ENCODE data around the gene RDX.

The RDX gene

DNA sequence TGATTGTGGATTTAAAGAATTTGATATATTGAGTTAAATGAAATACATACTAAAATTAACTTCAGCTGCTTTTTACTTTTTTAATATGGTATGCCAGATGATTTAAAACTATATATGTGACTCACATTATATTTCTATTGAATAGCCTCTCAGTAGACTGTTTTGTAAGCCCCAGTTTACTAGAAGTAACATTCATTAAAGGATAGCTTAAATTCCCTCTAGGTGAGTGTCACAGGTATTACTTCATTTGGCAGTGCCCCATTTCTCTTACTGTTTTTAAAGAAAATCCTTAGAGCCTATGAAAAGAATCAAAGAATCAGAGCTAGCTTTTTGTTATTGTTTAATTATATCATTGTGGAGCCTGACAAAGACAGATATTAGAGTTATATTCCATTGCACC, 154.6 kb downstream of the RDX start:
- no peak for DNase-seq (ENCODE audit: extremely low read depth in 1 of 2, low read depth in 1 of 2)

DNA sequence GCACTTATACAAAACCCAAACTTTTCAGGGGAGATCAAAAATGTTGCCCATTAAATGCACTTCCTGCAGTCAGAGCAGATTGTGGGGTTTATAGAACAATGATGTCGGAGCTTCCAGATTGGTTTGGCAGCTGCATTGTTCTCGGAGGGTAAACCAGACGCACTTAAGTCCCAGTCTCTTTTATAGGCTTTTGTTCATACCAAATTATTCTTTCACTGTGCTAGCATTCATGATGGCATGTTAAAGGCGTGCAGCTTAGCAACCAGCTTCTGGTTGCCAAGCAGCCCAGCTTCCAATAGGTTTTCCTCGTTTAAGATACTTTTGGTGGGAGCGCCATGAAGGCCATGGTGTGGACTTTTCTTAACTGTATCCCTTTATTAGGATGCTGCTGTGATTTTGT, 162.3 kb downstream of the RDX start:
- DNase-seq (ENCODE audit: extremely low read depth in 1 of 2, low read depth in 1 of 2), result no peak

DNA sequence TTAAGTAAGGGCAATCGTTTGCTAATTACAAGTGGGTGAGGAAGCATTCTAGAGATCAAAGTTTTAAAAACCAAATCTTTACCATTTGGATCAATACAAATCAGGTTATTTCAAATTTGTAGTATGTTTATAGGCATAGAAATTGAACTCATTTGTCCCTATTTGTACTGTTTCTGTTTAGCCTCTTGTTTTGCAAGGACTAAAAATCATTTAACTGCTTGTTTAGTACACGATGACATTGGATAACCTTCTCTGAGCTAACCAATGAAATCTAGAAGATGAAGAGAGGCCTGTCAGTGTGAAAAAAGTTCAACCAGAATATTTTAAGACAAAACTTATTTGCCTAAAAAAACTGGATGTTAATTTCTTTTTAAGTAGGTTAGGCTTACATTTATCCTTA, 163.3 kb downstream of the RDX start:
- no peak for DNase-seq (ENCODE audit: extremely low read depth in 1 of 2, low read depth in 1 of 2)

DNA sequence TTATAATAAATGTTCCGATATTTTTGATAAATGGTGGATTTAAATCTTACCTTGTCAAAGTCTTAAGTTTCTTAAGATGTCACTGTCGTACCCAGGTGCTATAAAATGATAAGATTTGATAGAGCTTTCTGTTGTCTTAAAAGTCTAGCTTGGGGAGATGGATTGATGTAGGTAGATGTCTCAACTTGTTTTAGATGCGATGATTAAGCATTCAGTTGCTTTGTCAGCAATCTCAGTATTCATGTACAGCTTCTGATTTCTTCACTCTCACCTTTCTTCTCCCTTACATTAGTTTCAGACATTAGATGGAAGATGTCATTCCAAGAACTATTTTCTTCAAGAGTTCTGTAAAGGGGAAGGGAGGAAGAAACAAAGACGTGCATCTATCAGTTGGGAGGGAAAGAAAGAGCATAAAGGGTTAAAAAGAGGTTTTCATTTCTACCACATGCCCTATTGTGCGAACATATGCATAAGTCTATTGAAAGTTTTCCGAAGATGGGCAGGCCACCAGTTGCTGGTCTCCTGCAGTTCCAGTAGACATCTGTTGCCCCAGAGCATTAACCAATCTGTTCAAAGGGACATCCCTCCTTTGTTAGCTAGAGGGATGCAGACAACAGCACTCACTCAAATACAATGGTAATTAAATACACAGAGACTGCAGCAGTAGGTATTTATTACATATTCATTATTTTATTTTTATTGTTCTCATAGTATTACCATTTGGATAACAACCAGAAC, 164.9 kb downstream of the RDX start:
- no peak for DNase-seq (ENCODE audit: extremely low read depth in 1 of 2, low read depth in 1 of 2)

DNA sequence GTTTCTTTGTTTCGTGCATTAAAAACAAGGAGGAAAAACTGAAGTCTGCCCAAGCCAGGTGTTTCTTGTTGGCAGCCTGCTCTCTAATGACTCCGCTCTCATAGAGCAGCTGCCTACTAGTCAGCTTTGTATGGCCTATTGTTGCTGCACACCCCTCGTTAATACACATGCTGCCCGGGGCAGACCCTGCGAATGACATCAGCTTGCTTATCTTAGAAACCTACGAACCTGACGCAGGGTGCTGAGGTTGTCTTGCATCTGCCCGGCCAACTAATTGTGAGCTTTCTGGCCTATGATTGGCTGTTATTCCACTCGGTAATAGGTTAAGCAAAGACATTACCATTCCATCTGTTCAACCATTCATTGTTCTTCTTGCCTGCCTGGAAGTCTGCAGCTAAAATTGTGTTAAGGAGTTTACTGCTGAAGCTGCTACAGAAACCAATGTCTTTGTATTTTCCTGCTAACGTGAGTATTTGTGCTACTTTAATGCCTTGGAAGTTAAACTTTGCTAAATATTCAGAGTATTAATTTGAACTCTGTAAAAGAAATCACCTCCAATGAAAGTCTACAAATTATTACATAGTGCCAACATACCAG, 165.7 kb downstream of the RDX start:
- no peak for DNase-seq (ENCODE audit: extremely low read depth in 1 of 2, low read depth in 1 of 2)

DNA sequence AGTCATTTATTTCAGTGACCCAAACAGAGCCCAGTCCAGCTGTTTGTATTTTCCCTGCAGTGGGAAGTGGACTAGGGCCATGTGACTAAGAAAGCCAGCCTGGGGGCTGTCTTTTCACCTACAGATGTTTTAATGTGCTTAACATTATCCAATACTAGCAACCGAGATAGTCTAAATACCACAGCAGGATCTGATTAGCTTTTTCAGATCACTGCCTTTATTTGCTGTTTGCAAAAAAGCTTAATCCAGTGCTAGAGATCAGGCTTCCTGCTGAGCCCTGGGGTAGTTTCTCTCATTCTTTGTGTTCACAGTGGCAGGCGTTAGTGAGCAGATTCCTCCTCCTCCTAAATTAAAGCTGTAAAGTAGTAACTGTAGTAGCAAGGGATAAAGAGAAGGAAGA, 168.3 kb downstream of the RDX start:
- no peak for DNase-seq (ENCODE audit: extremely low read depth in 1 of 2, low read depth in 1 of 2)

DNA sequence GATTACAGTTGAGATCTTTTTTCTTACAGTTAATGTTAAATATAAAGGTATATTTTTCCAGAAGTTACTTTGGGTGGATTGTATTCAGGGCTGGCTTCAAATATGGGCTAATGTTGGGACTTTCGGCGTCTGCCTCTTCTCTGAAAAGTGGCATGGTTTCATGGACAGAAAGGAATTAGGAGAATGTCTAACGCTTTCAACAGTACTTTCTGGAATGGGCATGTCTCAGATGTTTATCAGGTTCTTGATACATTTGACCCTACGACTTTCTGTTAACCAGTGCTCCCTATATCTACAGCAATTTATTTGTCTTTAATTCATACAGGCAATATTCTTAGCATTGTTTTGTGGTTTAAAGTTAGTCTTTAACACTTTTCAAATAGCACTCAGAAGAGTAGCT, 169.5 kb downstream of the RDX start:
- no peak for DNase-seq (ENCODE audit: extremely low read depth in 1 of 2, low read depth in 1 of 2)

DNA sequence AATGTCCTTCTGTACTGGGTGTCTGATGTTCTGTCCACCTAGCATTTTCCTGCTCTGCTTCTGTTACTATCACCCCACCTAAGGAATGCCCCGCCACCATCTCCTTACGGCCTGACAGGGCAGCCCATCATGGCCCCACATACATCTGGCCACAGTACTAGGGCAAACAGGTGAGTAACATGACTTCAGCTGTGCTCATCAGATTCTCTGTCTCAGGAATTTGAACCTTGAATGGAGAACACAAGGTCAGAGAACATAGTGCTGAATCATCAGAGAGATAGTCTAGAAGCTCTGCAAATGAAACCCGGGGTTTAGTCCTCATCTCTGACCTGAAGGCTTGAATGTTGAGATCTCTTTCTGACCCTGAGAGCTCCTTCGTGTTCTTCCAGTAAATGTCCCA, 170.8 kb downstream of the RDX start:
- no peak for DNase-seq (ENCODE audit: extremely low read depth in 1 of 2, low read depth in 1 of 2)

All from activated CD8-positive, alpha-beta memory T cell treated with anti-CD3 and anti-CD28 coated beads for 1 hour (primary cell).